Omental fat pad (tissue), 4 donors: ENCODE data around the gene CLDN10. TPM values are rescaled to one million over a fixed set of nuclear protein-coding genes. Genes with fewer than 3 reads are reported as not detected.

Source experiments
- ATAC-seq: fragments of 150-250 bp; one replicate; pipeline ENCODE4 v1.9.1; 2016; ENCODE audit warnings: mild to moderate bottlenecking, moderate library complexity; ENCODE audit not compliant: low FRiP score
- DNase-seq: peaks from one replicate; pipeline ENCODE4 v3.0.0-alpha.2; 2019; ENCODE audit warnings: low spot score
- total RNA-seq, 4 donors: library from RNA; depleted of rRNA; stranded (reverse); fragments of >200 nt; gene quantifications; one replicate each; pipeline ENCODE4 v1.1.0, GENCODE V29; 2016
- TF ChIP-seq, protein P1 (sequence below), 3 donors: fragments of 450-650 bp; IDR thresholded peaks; one replicate each; pipeline ENCODE4 v1.5.1; 2016 to 2017; ENCODE audit warnings: antibody characterized with exemption in 3 of 3, mild to moderate bottlenecking in 3 of 3, moderate library complexity in 2 of 3

The CLDN10 gene
- total RNA-seq, 4 donors from 2014 or later = 0.47 to 0.69 TPM; not detected in 2

DNA sequence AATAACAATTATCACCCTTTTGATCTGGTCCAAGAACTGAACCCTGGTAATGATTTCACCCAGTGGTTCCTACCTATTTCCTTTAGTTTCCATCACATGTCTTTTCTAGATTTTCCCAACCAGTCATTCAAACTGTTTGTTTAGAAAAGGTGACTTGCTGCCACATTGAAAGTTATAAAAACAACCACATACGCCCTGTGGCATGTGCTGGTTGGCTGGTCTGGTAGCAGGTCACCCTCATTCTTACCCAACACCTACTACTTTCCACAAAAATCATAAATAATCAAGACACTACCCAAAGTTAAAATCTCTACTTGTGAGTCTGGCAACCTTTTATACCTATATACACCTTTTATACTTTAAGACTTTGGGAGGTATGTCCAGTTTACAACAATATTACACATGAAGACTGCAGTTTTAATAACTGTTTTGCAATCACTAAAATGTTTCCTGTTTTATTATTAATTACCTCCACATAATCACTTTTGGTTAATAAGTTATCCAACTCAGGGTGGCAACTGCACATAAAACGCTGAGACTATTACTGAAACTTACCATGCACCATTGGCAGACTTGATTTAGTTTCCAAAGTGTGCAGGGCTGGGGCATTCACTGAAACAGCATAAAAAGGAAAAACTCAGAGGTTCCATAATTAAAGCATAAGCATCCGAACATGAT is 53.1 kb downstream of the CLDN10 start:
- DNase-seq (no peak), ATAC-seq (no peak)
- TF ChIP-seq, protein P1, sequence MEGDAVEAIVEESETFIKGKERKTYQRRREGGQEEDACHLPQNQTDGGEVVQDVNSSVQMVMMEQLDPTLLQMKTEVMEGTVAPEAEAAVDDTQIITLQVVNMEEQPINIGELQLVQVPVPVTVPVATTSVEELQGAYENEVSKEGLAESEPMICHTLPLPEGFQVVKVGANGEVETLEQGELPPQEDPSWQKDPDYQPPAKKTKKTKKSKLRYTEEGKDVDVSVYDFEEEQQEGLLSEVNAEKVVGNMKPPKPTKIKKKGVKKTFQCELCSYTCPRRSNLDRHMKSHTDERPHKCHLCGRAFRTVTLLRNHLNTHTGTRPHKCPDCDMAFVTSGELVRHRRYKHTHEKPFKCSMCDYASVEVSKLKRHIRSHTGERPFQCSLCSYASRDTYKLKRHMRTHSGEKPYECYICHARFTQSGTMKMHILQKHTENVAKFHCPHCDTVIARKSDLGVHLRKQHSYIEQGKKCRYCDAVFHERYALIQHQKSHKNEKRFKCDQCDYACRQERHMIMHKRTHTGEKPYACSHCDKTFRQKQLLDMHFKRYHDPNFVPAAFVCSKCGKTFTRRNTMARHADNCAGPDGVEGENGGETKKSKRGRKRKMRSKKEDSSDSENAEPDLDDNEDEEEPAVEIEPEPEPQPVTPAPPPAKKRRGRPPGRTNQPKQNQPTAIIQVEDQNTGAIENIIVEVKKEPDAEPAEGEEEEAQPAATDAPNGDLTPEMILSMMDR (IDR thresholded peaks at IDR 0.05) = no peak

DNA sequence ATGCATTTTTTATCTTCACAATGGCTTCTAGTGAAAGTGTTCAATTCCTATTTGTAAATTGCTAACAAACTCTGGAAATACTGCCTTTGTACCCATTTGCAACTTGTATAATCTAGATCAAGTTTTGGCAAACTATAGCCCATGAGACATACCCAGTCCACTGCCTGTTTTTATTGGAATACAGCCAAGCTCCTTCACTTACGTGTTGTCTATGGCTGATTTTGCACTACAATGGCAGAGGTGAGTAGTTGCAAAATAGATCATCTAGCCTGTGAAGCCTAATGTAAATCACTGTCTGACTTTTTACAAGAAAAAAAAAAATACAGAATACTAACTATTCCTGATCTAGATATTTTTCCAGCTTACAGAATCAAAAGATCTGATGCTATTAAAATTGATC is 54.8 kb downstream of the CLDN10 start:
- DNase-seq (no peak), ATAC-seq (no peak)
- TF ChIP-seq, protein P1 (IDR thresholded peaks at IDR 0.05) = no peak

DNA sequence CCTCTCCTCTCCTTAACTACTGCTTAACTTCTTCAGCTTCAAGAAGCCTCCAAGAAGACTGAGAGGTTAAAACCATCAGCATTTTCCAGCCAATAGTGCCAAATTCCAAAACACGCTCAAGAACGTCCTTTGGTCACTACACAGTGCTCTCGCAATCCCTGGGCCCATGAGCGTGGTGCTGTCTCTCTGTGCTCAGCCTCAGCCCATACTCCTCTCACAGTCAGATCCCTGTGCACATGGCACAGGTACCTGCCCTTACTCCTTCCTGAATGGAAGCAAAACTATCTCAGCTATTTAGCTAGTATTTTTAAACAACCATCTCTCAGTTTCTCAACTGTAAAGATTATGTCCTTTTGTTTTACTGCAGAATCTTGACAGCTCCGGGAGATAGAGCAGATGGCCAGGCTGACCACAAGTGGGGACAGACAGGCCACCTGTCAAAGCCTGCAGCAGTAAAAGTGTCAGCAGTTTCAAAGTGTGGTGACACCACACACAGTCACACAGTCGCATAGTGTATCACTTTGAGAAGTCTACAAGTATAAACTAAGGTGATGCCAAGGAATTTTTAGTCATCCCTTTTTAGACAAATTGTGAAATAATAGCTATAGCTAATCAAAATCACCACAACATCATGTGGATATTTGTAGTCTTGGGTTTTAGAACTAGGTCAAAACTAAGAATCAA is 56.3 kb downstream of the CLDN10 start:
- no peak for DNase-seq
- no peak for ATAC-seq

DNA sequence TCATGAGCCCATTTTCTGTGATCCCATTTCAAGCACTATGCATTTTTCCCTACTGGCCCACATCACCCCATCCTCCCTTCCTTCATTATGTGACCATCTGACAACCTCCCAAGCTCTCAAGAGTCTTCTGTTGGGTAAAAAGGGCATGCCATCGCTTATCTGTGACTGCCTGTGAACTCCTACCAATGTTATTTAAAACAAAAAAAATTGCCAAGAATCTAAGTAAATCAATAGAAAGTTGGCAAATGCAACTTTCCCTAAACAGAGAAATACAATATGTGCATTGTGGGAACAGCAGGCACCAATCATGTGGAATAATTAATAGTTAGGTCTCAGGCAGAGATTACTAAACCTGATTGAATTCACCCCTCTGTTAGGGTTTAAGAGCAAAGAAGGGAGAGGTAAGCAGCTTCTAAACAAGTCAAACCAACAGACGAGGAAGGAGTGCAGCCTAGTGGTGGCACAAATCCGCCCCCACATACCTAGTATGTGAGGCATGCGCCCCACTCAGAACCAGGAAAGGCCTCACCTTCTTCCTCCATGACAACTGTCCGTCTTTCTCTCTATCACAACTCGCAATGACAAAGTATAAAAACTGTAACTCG is 62.2 kb downstream of the CLDN10 start:
- TF ChIP-seq, protein P1 (IDR thresholded peaks at IDR 0.05) = no peak
- no peak for ATAC-seq
- DNase-seq = no peak

More for the DNA sequence above, 56.3 kb downstream of the CLDN10 start:
- TF ChIP-seq, protein P1 (IDR thresholded peaks at IDR 0.05) = no peak

DNA sequence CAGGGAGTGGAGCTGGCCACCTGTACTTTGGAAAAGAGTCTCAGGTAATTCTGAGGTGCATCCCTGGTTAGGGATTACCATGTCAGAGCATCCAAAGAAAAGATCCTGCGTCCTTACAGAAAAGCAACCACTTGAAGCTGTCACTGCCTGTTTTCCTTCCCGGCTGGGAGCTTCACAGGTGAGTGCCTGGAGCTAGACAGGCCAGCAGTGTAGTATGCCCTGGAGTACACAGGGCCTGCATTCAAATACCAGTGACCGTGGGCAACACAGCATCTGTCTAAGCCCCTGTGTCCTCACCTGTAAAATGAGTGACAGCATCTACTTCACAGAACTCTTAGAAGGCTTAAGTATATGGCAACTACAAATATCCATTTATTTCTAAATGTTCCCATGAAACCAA is 63.0 kb downstream of the CLDN10 start:
- TF ChIP-seq, protein P1 (IDR thresholded peaks at IDR 0.05) = no peak
- ATAC-seq (no peak), DNase-seq (no peak)

DNA sequence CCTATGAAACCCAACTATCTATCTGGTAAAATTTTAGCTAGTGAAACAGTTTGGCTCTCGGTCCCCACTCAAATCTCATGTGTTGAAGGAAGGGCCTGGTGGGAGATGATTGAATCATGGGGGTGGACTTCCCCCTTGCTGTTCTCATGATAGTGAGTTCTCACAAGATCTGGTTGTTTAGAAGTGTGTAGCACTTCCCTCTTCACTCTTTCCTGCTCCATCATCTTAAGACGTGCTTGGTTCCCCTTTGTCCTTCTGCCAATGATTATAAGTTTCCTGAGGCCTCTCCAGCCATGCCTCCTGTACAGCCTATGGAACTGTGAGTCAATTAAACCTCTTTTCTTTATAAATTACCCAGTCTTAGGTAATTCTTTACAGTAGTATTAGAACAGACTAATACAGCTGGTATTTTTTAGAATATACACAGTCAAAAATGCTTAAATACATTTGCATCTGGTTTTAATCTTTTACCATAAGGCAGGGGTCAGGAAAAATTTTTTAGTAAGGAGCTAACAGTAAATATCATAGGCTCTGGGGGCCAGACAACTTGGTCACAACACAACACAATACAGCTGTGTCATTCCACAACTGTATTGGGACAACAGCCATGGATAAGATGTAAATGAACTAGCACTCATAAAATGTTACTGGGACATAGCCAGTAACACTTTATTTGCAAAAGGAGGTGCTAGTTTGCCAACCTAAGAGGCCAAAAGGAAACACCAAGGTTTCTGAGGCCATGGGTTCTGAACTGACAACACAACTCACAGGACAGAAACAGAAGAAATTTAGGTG is 67.7 kb downstream of the CLDN10 start:
- DNase-seq (no peak), ATAC-seq (no peak)
- TF ChIP-seq, protein P1 (IDR thresholded peaks at IDR 0.05) = no peak
